OCI-LY7 (cell line): ENCODE results near the gene ADAMTS7. TPM values are rescaled to one million over a fixed set of nuclear protein-coding genes. Genes with fewer than 3 reads are reported as not detected.
"Not testable (repeated sequence)": the region's sequence is repeated elsewhere in the genome, so short reads cannot be mapped to it uniquely, and the experiment has no call there.

Source experiments
- BruUV-seq: library from RNA; stranded (reverse); fragments of 400-500 nt; replicated peaks from 2 replicates; lab custom pipeline; 2021; lab: Mats Ljungman, UMichigan
- CTCF ChIA-PET: fragments of 300-600 bp; sonication (Branson Sonifier 250); formaldehyde crosslinking; loops from one replicate; lab custom pipeline; 2022; ENCODE audit warnings: antibody characterized with exemption; ENCODE audit not compliant: unreplicated experiment; lab: Charles Lee
- POLR2A ChIA-PET: fragments of 300-600 bp; sonication (Branson Sonifier 250); formaldehyde crosslinking; loops from one replicate; lab custom pipeline; 2022; ENCODE audit warnings: antibody characterized with exemption; lab: Charles Lee
- DNase-seq: peaks from one replicate; pipeline ENCODE4 v3.0.0-alpha.2; 2015; ENCODE audit warnings: low spot score
- H2AFZ ChIP-seq: fragments of 200-600 bp; sonication (generic), shearing (Covaris generic); 2 replicates; pipeline ENCODE4 v1.6.1; 2014; ENCODE audit warnings: mild to moderate bottlenecking, antibody characterized with exemption, low read length, moderate library complexity
- H3K27ac ChIP-seq: fragments of 200-600 bp; sonication (generic); 2 replicates; pipeline ENCODE4 v1.5.1; 2014; ENCODE audit warnings: mixed run types, low read depth, mild to moderate bottlenecking, moderate library complexity, low read length, inconsistent platforms; ENCODE audit not compliant: poor library complexity, severe bottlenecking
- H3K36me3 ChIP-seq: fragments of 200-600 bp; sonication (generic); 2 replicates; pipeline ENCODE4 v1.6.1; 2014; ENCODE audit warnings: mild to moderate bottlenecking, antibody characterized with exemption, low read length, moderate library complexity, mixed read lengths; ENCODE audit not compliant: insufficient read depth
- H3K4me1 ChIP-seq: fragments of 200-600 bp; sonication (generic); 2 replicates; pipeline ENCODE4 v1.5.1; 2014; ENCODE audit warnings: mild to moderate bottlenecking, low read length; ENCODE audit not compliant: insufficient read depth, poor library complexity, severe bottlenecking
- H3K4me2 ChIP-seq: fragments of 200-600 bp; sonication (generic); 2 replicates; pipeline ENCODE4 v1.6.1; 2014; ENCODE audit warnings: mild to moderate bottlenecking, low read length
- H3K4me3 ChIP-seq: fragments of 200-600 bp; sonication (generic); 2 replicates; pipeline ENCODE4 v1.5.1; 2014; ENCODE audit warnings: mild to moderate bottlenecking, low read depth, low read length; ENCODE audit not compliant: poor library complexity, severe bottlenecking
- H3K79me2 ChIP-seq: fragments of 200-600 bp; sonication (generic); 2 replicates; pipeline ENCODE4 v1.6.1; 2016; ENCODE audit warnings: low read depth, mild to moderate bottlenecking, low read length, moderate library complexity, mixed read lengths; ENCODE audit not compliant: insufficient read depth
- H3K9me2 ChIP-seq: fragments of 200-600 bp; sonication (generic); 2 replicates; pipeline ENCODE4 v1.6.1; 2016; ENCODE audit warnings: mild to moderate bottlenecking, low read length, mixed read lengths; ENCODE audit not compliant: insufficient read depth
- H3K9me3 ChIP-seq: fragments of 200-600 bp; sonication (generic); 2 replicates; pipeline ENCODE4 v1.6.1; 2014; ENCODE audit warnings: mild to moderate bottlenecking, mixed run types, low read length, mixed read lengths
- H4K20me1 ChIP-seq: fragments of 200-600 bp; sonication (generic); 2 replicates; pipeline ENCODE4 v1.6.1; 2014; ENCODE audit warnings: mild to moderate bottlenecking, antibody characterized with exemption, low read length, moderate library complexity, mixed read lengths; ENCODE audit not compliant: insufficient read depth
- EZH2phosphoT487 ChIP-seq: fragments of 200-600 bp; sonication (generic); IDR thresholded peaks from 2 replicates; pipeline ENCODE4 v1.6.1; 2018; ENCODE audit warnings: low read depth, borderline replicate concordance, mild to moderate bottlenecking, mixed run types, antibody characterized with exemption, low read length, moderate library complexity, mixed read lengths
- intact Hi-C: fragments of 100-400 bp; cut with micrococcal nuclease; formaldehyde crosslinking; loops from one replicate; pipeline ENCODE4 v1.10.0; 2022; ENCODE audit not compliant: unreplicated experiment
- total RNA-seq, 2 experiments: library from RNA; depleted of rRNA in 1 of 2; stranded (reverse); fragments of >200 nt in 1 of 2; shearing (Covaris generic) in 1 of 2; gene quantifications; 2 replicates each; pipeline ENCODE4 v1.2.3, GENCODE V29; 2014 to 2022
- TF ChIP-seq, protein P1 (sequence below): fragments of 200-600 bp; sonication (generic); conservative IDR thresholded peaks from 2 replicates; pipeline ENCODE4 v1.5.1; 2014; ENCODE audit warnings: mild to moderate bottlenecking, antibody characterized with exemption, low read length, moderate library complexity, mixed read lengths

ADAMTS7 gene
- total RNA-seq, 2 experiments from 2014 or later, result 0.08 to 0.19 TPM

DNA sequence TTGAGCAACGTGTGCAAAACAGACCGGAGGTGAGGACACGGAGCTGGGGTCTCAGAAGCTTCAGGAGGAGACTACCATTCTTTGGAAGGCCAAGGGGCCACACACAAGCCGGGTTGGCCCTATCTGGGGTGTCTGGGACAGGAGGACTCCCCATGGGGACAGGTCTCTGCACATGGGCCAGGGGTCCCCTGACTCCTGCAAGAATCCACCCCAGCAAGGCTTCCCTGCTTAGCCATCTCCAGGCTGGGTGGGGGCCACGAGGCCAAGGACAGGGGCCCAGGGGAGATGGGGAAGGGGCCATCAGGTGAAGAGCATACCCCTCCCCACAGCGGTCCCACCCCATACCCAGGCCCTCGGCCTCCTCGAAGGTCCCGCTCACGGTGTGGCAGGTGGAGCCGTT, 38.5 kb downstream of the ADAMTS7 start:
- no peaks in the 10 kb centered on the region for H3K9me2 ChIP-seq
- no peaks in the 10 kb centered on the region for H3K36me3 ChIP-seq
- H3K9me3 ChIP-seq, result no peaks in the 10 kb centered on the region
- no TSS peak for BruUV-seq
- no peak for DNase-seq
- no peak overlapping the region for H3K4me2 ChIP-seq
- no peak overlapping the region for H3K4me3 ChIP-seq
- POLR2A ChIA-PET, result no interaction called here
- no peaks in the 10 kb centered on the region for H3K79me2 ChIP-seq
- H3K27ac ChIP-seq, result no peak overlapping the region
- no peak overlapping the region for H2AFZ ChIP-seq
- H3K4me1 ChIP-seq, result peaks cover 6% of the 10 kb centered on the region
- no peak for TF ChIP-seq EZH2phosphoT487
- TF ChIP-seq, protein P1, sequence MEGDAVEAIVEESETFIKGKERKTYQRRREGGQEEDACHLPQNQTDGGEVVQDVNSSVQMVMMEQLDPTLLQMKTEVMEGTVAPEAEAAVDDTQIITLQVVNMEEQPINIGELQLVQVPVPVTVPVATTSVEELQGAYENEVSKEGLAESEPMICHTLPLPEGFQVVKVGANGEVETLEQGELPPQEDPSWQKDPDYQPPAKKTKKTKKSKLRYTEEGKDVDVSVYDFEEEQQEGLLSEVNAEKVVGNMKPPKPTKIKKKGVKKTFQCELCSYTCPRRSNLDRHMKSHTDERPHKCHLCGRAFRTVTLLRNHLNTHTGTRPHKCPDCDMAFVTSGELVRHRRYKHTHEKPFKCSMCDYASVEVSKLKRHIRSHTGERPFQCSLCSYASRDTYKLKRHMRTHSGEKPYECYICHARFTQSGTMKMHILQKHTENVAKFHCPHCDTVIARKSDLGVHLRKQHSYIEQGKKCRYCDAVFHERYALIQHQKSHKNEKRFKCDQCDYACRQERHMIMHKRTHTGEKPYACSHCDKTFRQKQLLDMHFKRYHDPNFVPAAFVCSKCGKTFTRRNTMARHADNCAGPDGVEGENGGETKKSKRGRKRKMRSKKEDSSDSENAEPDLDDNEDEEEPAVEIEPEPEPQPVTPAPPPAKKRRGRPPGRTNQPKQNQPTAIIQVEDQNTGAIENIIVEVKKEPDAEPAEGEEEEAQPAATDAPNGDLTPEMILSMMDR, result no peak
- H4K20me1 ChIP-seq, result no peaks in the 10 kb centered on the region
- intact Hi-C loops, result no loop called here
- CTCF ChIA-PET, result no interaction called here

DNA sequence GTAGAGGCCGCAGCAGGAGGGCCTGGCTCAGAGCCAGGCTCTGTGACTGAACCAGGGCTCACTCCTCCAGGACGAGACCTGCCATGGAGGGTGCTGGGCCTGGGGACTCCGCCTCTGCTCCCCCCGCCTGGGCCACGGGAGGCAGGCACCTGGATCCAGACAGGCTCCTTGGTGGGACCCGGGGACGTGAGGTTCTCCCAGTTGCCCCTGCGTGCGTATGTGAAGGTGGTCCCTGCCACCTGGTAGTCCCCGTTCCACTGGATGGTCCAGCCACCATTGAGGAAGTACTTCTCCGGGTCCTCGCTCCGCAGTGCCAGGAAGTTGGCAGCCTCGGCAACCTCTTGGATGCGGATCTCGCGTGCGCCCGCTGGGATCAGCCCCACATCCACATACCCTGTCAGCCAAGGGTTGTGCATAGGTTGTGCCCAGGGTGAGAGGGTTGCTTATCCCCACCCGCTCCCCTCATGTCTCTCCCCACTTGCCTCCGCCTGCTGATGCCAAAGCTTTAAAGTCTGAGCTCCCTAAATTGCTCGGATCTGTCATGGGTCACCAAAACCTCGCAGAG, 39.7 kb downstream of the ADAMTS7 start:
- H3K36me3 ChIP-seq, BruUV-seq, H3K4me2 ChIP-seq, H2AFZ ChIP-seq, H3K79me2 ChIP-seq, H3K9me3 ChIP-seq, H3K9me2 ChIP-seq, H3K4me3 ChIP-seq, CTCF ChIA-PET, H4K20me1 ChIP-seq, POLR2A ChIA-PET, intact Hi-C loops, H3K27ac ChIP-seq, DNase-seq: not testable (repeated sequence)
- H3K4me1 ChIP-seq, result peaks cover 13% of the 10 kb centered on the region

DNA sequence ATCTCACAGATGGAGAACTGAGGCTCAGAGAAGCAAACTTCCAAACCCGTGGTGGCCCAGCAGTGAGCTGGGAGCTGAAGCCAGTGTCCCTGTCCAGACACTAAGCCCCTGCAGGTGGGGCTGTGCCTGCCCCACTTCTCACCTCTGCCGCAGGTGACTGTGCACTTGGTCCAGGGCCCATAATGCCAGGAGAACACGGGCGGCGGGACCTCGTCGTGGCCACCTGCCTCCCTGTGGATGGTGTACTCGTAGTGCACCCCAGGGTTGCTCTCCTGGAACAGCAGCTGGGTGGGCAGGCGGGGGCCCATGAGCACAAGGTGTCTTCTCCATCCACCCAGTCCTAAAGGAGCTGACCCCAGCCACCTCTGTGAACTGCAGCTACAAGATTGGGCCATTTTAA, 40.2 kb downstream of the ADAMTS7 start:
- DNase-seq, H2AFZ ChIP-seq, intact Hi-C loops, H4K20me1 ChIP-seq, POLR2A ChIA-PET, H3K9me3 ChIP-seq, H3K4me2 ChIP-seq, H3K9me2 ChIP-seq, H3K27ac ChIP-seq, H3K36me3 ChIP-seq, H3K79me2 ChIP-seq, BruUV-seq, CTCF ChIA-PET, H3K4me3 ChIP-seq: not testable (repeated sequence)
- peaks cover 13% of the 10 kb centered on the region for H3K4me1 ChIP-seq

DNA sequence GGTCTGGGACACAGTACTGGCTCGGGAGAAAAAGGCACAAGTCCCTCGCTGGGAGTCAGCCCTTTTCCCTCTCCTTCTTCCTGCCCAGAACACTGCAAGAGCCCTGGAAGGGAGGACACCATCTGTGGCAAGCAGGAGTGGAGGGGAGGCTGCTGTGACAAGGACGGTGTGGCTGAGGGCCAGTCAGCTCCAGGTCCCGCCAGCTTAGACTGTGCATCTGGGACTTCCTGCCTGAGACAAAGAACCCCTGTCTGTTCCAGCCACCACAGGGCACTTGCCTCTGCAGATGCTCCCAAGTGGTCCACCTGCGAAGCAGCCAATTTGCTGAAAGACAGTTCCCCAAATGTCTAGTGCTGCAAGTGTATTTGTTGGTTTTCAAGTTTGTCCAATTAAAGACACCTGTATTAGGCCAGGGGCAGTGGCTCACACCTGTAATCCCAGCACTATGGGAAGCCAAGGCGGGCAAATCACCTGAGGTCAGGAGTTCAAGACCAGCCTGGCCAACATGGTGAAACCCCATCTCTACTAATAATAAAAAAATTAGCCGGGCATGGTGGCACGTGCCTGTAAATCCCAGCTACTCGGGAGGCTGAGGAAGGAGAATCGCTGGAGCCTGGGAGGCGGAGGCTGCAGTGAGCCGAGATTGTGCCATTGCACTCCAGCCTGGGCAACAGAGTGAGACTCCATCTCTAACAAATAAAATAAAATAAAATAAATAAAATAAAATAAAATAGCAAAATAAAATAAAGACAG, 41.6 kb downstream of the ADAMTS7 start:
- H3K27ac ChIP-seq, H3K36me3 ChIP-seq, BruUV-seq, H3K4me2 ChIP-seq, H3K9me2 ChIP-seq, H3K79me2 ChIP-seq, H3K4me3 ChIP-seq, H2AFZ ChIP-seq, H4K20me1 ChIP-seq, H3K9me3 ChIP-seq, CTCF ChIA-PET, intact Hi-C loops: not testable (repeated sequence)
- DNase-seq, result peak; percentile 43
- POLR2A ChIA-PET, result interaction anchor here (0.6 kb wide), 1 partner anchor 59 kb away, joined by 3 read pairs; no protein-coding TSS in a partner anchor
- H3K4me1 ChIP-seq, result peaks cover 13% of the 10 kb centered on the region
